Lower leg skin (tissue), 3 donors: ENCODE results near the gene CGB8.

ENCODE experiments used
- CTCF ChIP-seq, 3 donors: fragments of 450-650 bp; IDR thresholded peaks; one replicate each; pipeline ENCODE4 v1.5.1; 2016; ENCODE audit warnings: antibody characterized with exemption in 3 of 3, mild to moderate bottlenecking in 3 of 3, moderate library complexity in 2 of 3
- POLR2A ChIP-seq, 2 donors: fragments of 450-650 bp; IDR thresholded peaks; one replicate each; pipeline ENCODE4 v1.6.1; 2016 to 2017; ENCODE audit warnings: antibody characterized with exemption in 2 of 2, mild to moderate bottlenecking in 1 of 2, moderate library complexity in 1 of 2

- no peak for TF ChIP-seq CTCF (IDR thresholded peaks at IDR 0.05)
- no peak for TF ChIP-seq POLR2A (IDR thresholded peaks at IDR 0.05)
Measured at GRCh38 chr19:49014123-49014869, 34.6 kb downstream of the CGB8 start.
